OCI-LY7 (cell line): ENCODE measurements around the gene FAXC. TPM values are rescaled to one million over a fixed set of nuclear protein-coding genes. Genes with fewer than 3 reads are reported as not detected.

ENCODE experiments used
- BruUV-seq: library from RNA; stranded (reverse); fragments of 400-500 nt; replicated peaks from 2 replicates; lab custom pipeline; 2021; lab: Mats Ljungman, UMichigan
- CTCF ChIA-PET: fragments of 300-600 bp; sonication (Branson Sonifier 250); formaldehyde crosslinking; loops from one replicate; lab custom pipeline; 2022; ENCODE audit warnings: antibody characterized with exemption; ENCODE audit not compliant: unreplicated experiment; lab: Charles Lee
- POLR2A ChIA-PET: fragments of 300-600 bp; sonication (Branson Sonifier 250); formaldehyde crosslinking; loops from one replicate; lab custom pipeline; 2022; ENCODE audit warnings: antibody characterized with exemption; lab: Charles Lee
- DNase-seq: peaks from one replicate; pipeline ENCODE4 v3.0.0-alpha.2; 2015; ENCODE audit warnings: low spot score
- H2AFZ ChIP-seq: fragments of 200-600 bp; sonication (generic), shearing (Covaris generic); 2 replicates; pipeline ENCODE4 v1.6.1; 2014; ENCODE audit warnings: mild to moderate bottlenecking, antibody characterized with exemption, low read length, moderate library complexity
- H3K27ac ChIP-seq: fragments of 200-600 bp; sonication (generic); 2 replicates; pipeline ENCODE4 v1.5.1; 2014; ENCODE audit warnings: mixed run types, low read depth, mild to moderate bottlenecking, moderate library complexity, low read length, inconsistent platforms; ENCODE audit not compliant: poor library complexity, severe bottlenecking
- H3K36me3 ChIP-seq: fragments of 200-600 bp; sonication (generic); 2 replicates; pipeline ENCODE4 v1.6.1; 2014; ENCODE audit warnings: mild to moderate bottlenecking, antibody characterized with exemption, low read length, moderate library complexity, mixed read lengths; ENCODE audit not compliant: insufficient read depth
- H3K4me1 ChIP-seq: fragments of 200-600 bp; sonication (generic); 2 replicates; pipeline ENCODE4 v1.5.1; 2014; ENCODE audit warnings: mild to moderate bottlenecking, low read length; ENCODE audit not compliant: insufficient read depth, poor library complexity, severe bottlenecking
- H3K4me2 ChIP-seq: fragments of 200-600 bp; sonication (generic); 2 replicates; pipeline ENCODE4 v1.6.1; 2014; ENCODE audit warnings: mild to moderate bottlenecking, low read length
- H3K4me3 ChIP-seq: fragments of 200-600 bp; sonication (generic); 2 replicates; pipeline ENCODE4 v1.5.1; 2014; ENCODE audit warnings: mild to moderate bottlenecking, low read depth, low read length; ENCODE audit not compliant: poor library complexity, severe bottlenecking
- H3K79me2 ChIP-seq: fragments of 200-600 bp; sonication (generic); 2 replicates; pipeline ENCODE4 v1.6.1; 2016; ENCODE audit warnings: low read depth, mild to moderate bottlenecking, low read length, moderate library complexity, mixed read lengths; ENCODE audit not compliant: insufficient read depth
- H3K9me2 ChIP-seq: fragments of 200-600 bp; sonication (generic); 2 replicates; pipeline ENCODE4 v1.6.1; 2016; ENCODE audit warnings: mild to moderate bottlenecking, low read length, mixed read lengths; ENCODE audit not compliant: insufficient read depth
- H3K9me3 ChIP-seq: fragments of 200-600 bp; sonication (generic); 2 replicates; pipeline ENCODE4 v1.6.1; 2014; ENCODE audit warnings: mild to moderate bottlenecking, mixed run types, low read length, mixed read lengths
- H4K20me1 ChIP-seq: fragments of 200-600 bp; sonication (generic); 2 replicates; pipeline ENCODE4 v1.6.1; 2014; ENCODE audit warnings: mild to moderate bottlenecking, antibody characterized with exemption, low read length, moderate library complexity, mixed read lengths; ENCODE audit not compliant: insufficient read depth
- CTCF ChIP-seq: fragments of 200-600 bp; sonication (generic); conservative IDR thresholded peaks from 2 replicates; pipeline ENCODE4 v1.5.1; 2014; ENCODE audit warnings: mild to moderate bottlenecking, antibody characterized with exemption, low read length, moderate library complexity, mixed read lengths
- EZH2phosphoT487 ChIP-seq: fragments of 200-600 bp; sonication (generic); IDR thresholded peaks from 2 replicates; pipeline ENCODE4 v1.6.1; 2018; ENCODE audit warnings: low read depth, borderline replicate concordance, mild to moderate bottlenecking, mixed run types, antibody characterized with exemption, low read length, moderate library complexity, mixed read lengths
- intact Hi-C: fragments of 100-400 bp; cut with micrococcal nuclease; formaldehyde crosslinking; loops from one replicate; pipeline ENCODE4 v1.10.0; 2022; ENCODE audit not compliant: unreplicated experiment
- total RNA-seq, 2 experiments: library from RNA; depleted of rRNA in 1 of 2; stranded (reverse); fragments of >200 nt in 1 of 2; shearing (Covaris generic) in 1 of 2; gene quantifications; 2 replicates each; pipeline ENCODE4 v1.2.3, GENCODE V29; 2014 to 2022

The FAXC gene
- total RNA-seq, 2 experiments from 2014 or later, result not detected

DNA sequence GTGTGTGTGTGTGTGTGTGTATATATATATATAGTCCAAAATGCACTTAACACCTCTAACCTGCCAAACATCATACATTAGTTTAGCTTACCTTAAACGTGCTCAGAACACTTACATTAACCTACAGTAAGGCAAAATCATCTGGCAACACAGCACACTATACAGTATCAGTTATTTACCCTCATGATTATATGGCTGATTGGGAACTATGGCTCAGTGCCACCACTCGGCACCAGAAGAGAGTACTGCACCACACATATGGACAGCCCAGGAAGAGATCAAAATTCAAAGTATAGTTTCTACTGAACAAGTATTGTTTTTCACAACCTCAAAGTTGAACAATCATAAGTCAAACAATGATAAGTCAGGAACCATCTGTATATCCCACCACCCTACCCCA, 59.8 kb downstream of the FAXC start:
- no peaks in the 10 kb centered on the region for H3K9me3 ChIP-seq
- H3K4me3 ChIP-seq, result no peak overlapping the region
- no peaks in the 10 kb centered on the region for H3K79me2 ChIP-seq
- TF ChIP-seq CTCF, result no peak
- no peak for TF ChIP-seq EZH2phosphoT487
- BruUV-seq, result no TSS peak
- POLR2A ChIA-PET, result no interaction called here
- H3K4me2 ChIP-seq, result no peak overlapping the region
- H2AFZ ChIP-seq, result no peak overlapping the region
- no peak for DNase-seq
- CTCF ChIA-PET, result interaction anchor here (0.6 kb wide), 1 partner anchor 173 kb away, joined by 3 read pairs; no protein-coding TSS in a partner anchor
- H4K20me1 ChIP-seq, result no peaks in the 10 kb centered on the region
- no peaks in the 10 kb centered on the region for H3K9me2 ChIP-seq
- H3K27ac ChIP-seq, result no peak overlapping the region
- H3K36me3 ChIP-seq, result no peaks in the 10 kb centered on the region
- H3K4me1 ChIP-seq, result no peaks in the 10 kb centered on the region
- intact Hi-C loops, result no loop called here

DNA sequence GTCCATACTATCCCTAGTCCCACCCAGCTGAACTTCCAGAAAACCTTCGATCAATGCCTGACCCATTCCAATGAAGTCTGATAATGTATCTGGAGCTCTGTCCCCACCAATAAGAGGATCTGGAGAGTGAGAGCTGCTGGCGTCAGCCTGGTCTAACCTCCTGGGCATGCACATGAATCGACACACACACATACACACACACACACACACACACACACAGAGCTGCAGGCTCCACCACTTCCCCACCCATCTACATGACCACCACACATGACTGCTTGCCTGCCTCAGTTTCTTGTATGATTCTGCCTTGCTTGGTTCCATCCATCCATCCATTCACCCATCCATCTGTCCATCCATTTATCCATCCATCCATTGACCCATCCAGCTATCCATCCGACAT, 60.8 kb downstream of the FAXC start:
- no peaks in the 10 kb centered on the region for H3K9me2 ChIP-seq
- CTCF ChIA-PET, result no interaction called here
- no peaks in the 10 kb centered on the region for H3K4me1 ChIP-seq
- TF ChIP-seq CTCF (no peak), EZH2phosphoT487 (no peak)
- H3K27ac ChIP-seq, result no peak overlapping the region
- H3K79me2 ChIP-seq, result no peaks in the 10 kb centered on the region
- DNase-seq, result no peak
- no peaks in the 10 kb centered on the region for H3K36me3 ChIP-seq
- H4K20me1 ChIP-seq, result no peaks in the 10 kb centered on the region
- H3K9me3 ChIP-seq, result no peaks in the 10 kb centered on the region
- POLR2A ChIA-PET, result interaction anchor here (0.6 to 0.8 kb wide), 2 partner anchors 28 to 138 kb away, joined by 3 read pairs; no protein-coding TSS in a partner anchor
- intact Hi-C loops, result no loop called here
- H3K4me3 ChIP-seq, result no peak overlapping the region
- H3K4me2 ChIP-seq, result no peak overlapping the region
- BruUV-seq, result no TSS peak
- H2AFZ ChIP-seq, result no peak overlapping the region

DNA sequence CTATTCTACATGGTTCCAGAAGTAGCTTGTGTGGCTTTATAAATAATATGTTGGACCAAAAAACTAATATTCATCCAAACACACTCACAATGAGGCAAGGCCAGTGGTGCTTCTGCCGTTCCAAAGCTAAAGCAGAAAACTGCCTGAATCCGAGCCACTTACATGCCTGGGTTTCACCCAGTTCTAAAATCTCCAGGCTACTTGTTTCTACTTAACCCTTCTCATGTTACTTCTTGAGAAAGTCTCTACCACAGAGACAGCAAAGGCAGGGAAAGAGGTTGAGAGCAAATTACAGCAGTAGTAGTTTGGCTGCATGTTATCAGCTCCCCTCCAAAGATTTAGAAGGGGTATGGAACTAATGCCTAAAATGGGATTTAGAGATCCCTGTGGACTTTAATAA, 62.0 kb downstream of the FAXC start:
- no TSS peak for BruUV-seq
- no peak overlapping the region for H2AFZ ChIP-seq
- intact Hi-C loops, result no loop called here
- TF ChIP-seq CTCF (no peak), EZH2phosphoT487 (no peak)
- no peaks in the 10 kb centered on the region for H3K9me3 ChIP-seq
- H4K20me1 ChIP-seq, result no peaks in the 10 kb centered on the region
- H3K4me1 ChIP-seq, result no peaks in the 10 kb centered on the region
- no peaks in the 10 kb centered on the region for H3K36me3 ChIP-seq
- ChIA-PET CTCF (no interaction called here), POLR2A (interaction anchor here (0.6 kb wide), 1 partner anchor 1760 kb away, joined by 3 read pairs; no protein-coding TSS in a partner anchor)
- H3K4me3 ChIP-seq, result no peak overlapping the region
- no peaks in the 10 kb centered on the region for H3K79me2 ChIP-seq
- H3K4me2 ChIP-seq, result no peak overlapping the region
- no peak for DNase-seq
- no peaks in the 10 kb centered on the region for H3K9me2 ChIP-seq
- no peak overlapping the region for H3K27ac ChIP-seq
